GM18520 (cell line): ENCODE data around the gene USP6NL.

Source experiments
- ATAC-seq: cut with Tn5 transposase; IDR thresholded peaks from one replicate; pipeline ENCODE4 v1.9.1; 2021; ENCODE audit not compliant: unreplicated experiment

Gene USP6NL

GRCh38 chr10:11553773-11554381, 57.6 kb downstream of the USP6NL start:
- ATAC-seq, result peak; percentile 73

GRCh38 chr10:11551916-11552602, 59.4 kb downstream of the USP6NL start:
- ATAC-seq, result no peak

- no peak for ATAC-seq
Observed at GRCh38 chr10:11551104-11551503, 60.3 kb downstream of the USP6NL start.

- ATAC-seq, result no peak
Observed at GRCh38 chr10:11548768-11549099, 62.7 kb downstream of the USP6NL start.

- no peak for ATAC-seq
Observed at GRCh38 chr10:11548065-11548767, 63.2 kb downstream of the USP6NL start.

GRCh38 chr10:11546581-11546980, 64.9 kb downstream of the USP6NL start:
- no peak for ATAC-seq

- ATAC-seq, result no peak
Observed at GRCh38 chr10:11541296-11541695, 70.2 kb downstream of the USP6NL start.

GRCh38 chr10:11539191-11539868, 72.1 kb downstream of the USP6NL start:
- ATAC-seq, result no peak

GRCh38 chr10:11538834-11539190, 72.6 kb downstream of the USP6NL start:
- no peak for ATAC-seq

GRCh38 chr10:11536228-11536627, 75.2 kb downstream of the USP6NL start:
- no peak for ATAC-seq

GRCh38 chr10:11535346-11535959, 76.0 kb downstream of the USP6NL start:
- ATAC-seq, result no peak

- ATAC-seq, result no peak
Observed at GRCh38 chr10:11533328-11533781, 78.1 kb downstream of the USP6NL start.

- no peak for ATAC-seq
Observed at GRCh38 chr10:11532306-11532705, 79.1 kb downstream of the USP6NL start.

GRCh38 chr10:11530806-11531205, 80.6 kb downstream of the USP6NL start:
- ATAC-seq, result no peak

GRCh38 chr10:11529276-11529903, 82.1 kb downstream of the USP6NL start:
- ATAC-seq, result no peak

GRCh38 chr10:11528286-11528685, 83.2 kb downstream of the USP6NL start:
- no peak for ATAC-seq

GRCh38 chr10:11527691-11528255, 83.7 kb downstream of the USP6NL start:
- ATAC-seq, result no peak

GRCh38 chr10:11527068-11527467, 84.4 kb downstream of the USP6NL start:
- ATAC-seq, result no peak

- ATAC-seq, result no peak
Observed at GRCh38 chr10:11525503-11525902, 85.9 kb downstream of the USP6NL start.

GRCh38 chr10:11522821-11523245, 88.6 kb downstream of the USP6NL start:
- no peak for ATAC-seq
